Measurements from ENCODE around the gene NME4. TPM values are rescaled to one million over a fixed set of nuclear protein-coding genes. Genes with fewer than 3 reads are reported as not detected.
"Not testable (repeated sequence)": the region's sequence is repeated elsewhere in the genome, so short reads cannot be mapped to it uniquely, and the experiment has no call there.

Gene NME4
- total RNA-seq, 1 experiment from 2014 or later, result 35.6 TPM

- no peak for DNase-seq (ENCODE audit: low read depth)
These were observed 20.1 kb upstream of the NME4 start for GRCh38 chr16:376817-377418.

GRCh38 chr16:377419-377951 lies 19.5 kb upstream of the NME4 start:
- no peak for DNase-seq (ENCODE audit: low read depth)

- DNase-seq (ENCODE audit: low read depth), result not testable (repeated sequence)
These were observed 18.7 kb upstream of the NME4 start for GRCh38 chr16:378113-378820.

GRCh38 chr16:378821-379182 lies 18.2 kb upstream of the NME4 start:
- no peak for DNase-seq (ENCODE audit: low read depth)

- DNase-seq (ENCODE audit: low read depth), result no peak
These were observed 17.6 kb upstream of the NME4 start for GRCh38 chr16:379183-379960.

GRCh38 chr16:379961-380761 lies 16.8 kb upstream of the NME4 start:
- no peak for DNase-seq (ENCODE audit: low read depth)

GRCh38 chr16:380762-381011 lies 16.3 kb upstream of the NME4 start:
- no peak for DNase-seq (ENCODE audit: low read depth)

- no peak for DNase-seq (ENCODE audit: low read depth)
These were observed 15.8 kb upstream of the NME4 start for GRCh38 chr16:381012-381788.

- DNase-seq (ENCODE audit: low read depth), result peak; percentile 71
These were observed 14.9 kb upstream of the NME4 start, which contains the start of gene PGAP6 for GRCh38 chr16:381789-382717. TSS of gene PGAP6 (minus strand) at chr16:381978. CDS start at chr16:381821, 157 bp downstream.

- DNase-seq (ENCODE audit: low read depth), result peak; percentile 39
These were observed 13.5 kb upstream of the NME4 start for GRCh38 chr16:383326-384051.

GRCh38 chr16:386641-387156 lies 10.3 kb upstream of the NME4 start:
- DNase-seq (ENCODE audit: low read depth), result no peak

- DNase-seq (ENCODE audit: low read depth), result not testable (repeated sequence)
These were observed 9.0 kb upstream of the NME4 start for GRCh38 chr16:387761-388666.

GRCh38 chr16:389352-389751 lies 7.6 kb upstream of the NME4 start:
- DNase-seq (ENCODE audit: low read depth), result no peak

- peak; percentile 82 for DNase-seq (ENCODE audit: low read depth)
These were observed 5.1 kb upstream of the NME4 start for GRCh38 chr16:391885-392335.

- DNase-seq (ENCODE audit: low read depth), result no peak
These were observed 4.5 kb upstream of the NME4 start for GRCh38 chr16:392450-393030.

- no peak for DNase-seq (ENCODE audit: low read depth)
These were observed 800 bp upstream of the NME4 start for GRCh38 chr16:396199-396598.

GRCh38 chr16:396605-397004 lies 394 bp upstream of the NME4 start:
- DNase-seq (ENCODE audit: low read depth), result peak; percentile 63

All from Daoy (cell line).